22Rv1 (cell line): ENCODE data around the gene ADAMTS8.

Experiments used
- ZFX ChIP-seq: fragments of 450-650 bp; IDR thresholded peaks from 2 replicates; pipeline ENCODE4 v1.6.1; 2017; ENCODE audit warnings: antibody characterized with exemption, borderline replicate concordance
- TF ChIP-seq, protein P1 (sequence below): fragments of 450-650 bp; IDR thresholded peaks from 2 replicates; pipeline ENCODE4 v1.5.1; 2017; ENCODE audit warnings: mild to moderate bottlenecking

- TF ChIP-seq, protein P1, sequence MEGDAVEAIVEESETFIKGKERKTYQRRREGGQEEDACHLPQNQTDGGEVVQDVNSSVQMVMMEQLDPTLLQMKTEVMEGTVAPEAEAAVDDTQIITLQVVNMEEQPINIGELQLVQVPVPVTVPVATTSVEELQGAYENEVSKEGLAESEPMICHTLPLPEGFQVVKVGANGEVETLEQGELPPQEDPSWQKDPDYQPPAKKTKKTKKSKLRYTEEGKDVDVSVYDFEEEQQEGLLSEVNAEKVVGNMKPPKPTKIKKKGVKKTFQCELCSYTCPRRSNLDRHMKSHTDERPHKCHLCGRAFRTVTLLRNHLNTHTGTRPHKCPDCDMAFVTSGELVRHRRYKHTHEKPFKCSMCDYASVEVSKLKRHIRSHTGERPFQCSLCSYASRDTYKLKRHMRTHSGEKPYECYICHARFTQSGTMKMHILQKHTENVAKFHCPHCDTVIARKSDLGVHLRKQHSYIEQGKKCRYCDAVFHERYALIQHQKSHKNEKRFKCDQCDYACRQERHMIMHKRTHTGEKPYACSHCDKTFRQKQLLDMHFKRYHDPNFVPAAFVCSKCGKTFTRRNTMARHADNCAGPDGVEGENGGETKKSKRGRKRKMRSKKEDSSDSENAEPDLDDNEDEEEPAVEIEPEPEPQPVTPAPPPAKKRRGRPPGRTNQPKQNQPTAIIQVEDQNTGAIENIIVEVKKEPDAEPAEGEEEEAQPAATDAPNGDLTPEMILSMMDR = no peak
- TF ChIP-seq ZFX = no peak
Observed at GRCh38 chr11:130436171-130436570, 7.8 kb upstream of the ADAMTS8 start.
